ENCODE measurements around the gene TACR2. TPM values are rescaled to one million over a fixed set of nuclear protein-coding genes. Genes with fewer than 3 reads are reported as not detected.

The TACR2 gene
- total and polyA plus RNA-seq, 2 of the 13 experiments (the other 11 are each of a cell fraction or from before 2014, with no cell fraction given) = 0.04 TPM; not detected in 1

- no peak for TF ChIP-seq SNAPC4 (CRISPR knock-in tag; IDR thresholded peaks at IDR 0.05)
- no peak for TF ChIP-seq ZBTB10 (CRISPR knock-in tag; IDR thresholded peaks at IDR 0.05; ENCODE audit: borderline replicate concordance)
- no peak for TF ChIP-seq ARID2 (CRISPR knock-in tag; IDR thresholded peaks at IDR 0.05; ENCODE audit: borderline replicate concordance)
- TF ChIP-seq NAIF1 (CRISPR knock-in tag; IDR thresholded peaks at IDR 0.05; ENCODE audit: borderline replicate concordance) = no peak
- no peak for TF ChIP-seq HNRNPLL (IDR thresholded peaks at IDR 0.05; ENCODE audit: low read depth, low read length, poor library complexity, severe bottlenecking)
- no peak for TF ChIP-seq U2AF2 (IDR thresholded peaks at IDR 0.05; ENCODE audit: low read depth, low read length)
- TF ChIP-seq NPAS2 (CRISPR knock-in tag; IDR thresholded peaks at IDR 0.05; ENCODE audit: borderline replicate concordance) = no peak
- no peak for TF ChIP-seq HOXA7 (CRISPR knock-in tag; IDR thresholded peaks at IDR 0.05)
- no peak for TF ChIP-seq SP140L (CRISPR knock-in tag; IDR thresholded peaks at IDR 0.05; ENCODE audit: borderline replicate concordance)
- no peak for TF ChIP-seq RBM39 (IDR thresholded peaks at IDR 0.05; ENCODE audit: low read depth, low read length, poor library complexity, severe bottlenecking)
- no peak for TF ChIP-seq ATRX (CRISPR knock-in tag; IDR thresholded peaks at IDR 0.05; ENCODE audit: borderline replicate concordance)
- TF ChIP-seq YY1 (IDR thresholded peaks at IDR 0.05; ENCODE audit: insufficient read depth, insufficient replicate concordance, low read depth, low read length) = no peak
- TF ChIP-seq ZNF501 (CRISPR knock-in tag; IDR thresholded peaks at IDR 0.05) = no peak
Observed at GRCh38 chr10:69449841-69450240, 33.1 kb upstream of the TACR2 start (continued).

Data from HepG2 (cell line).